ENCODE data around the gene TRIO.

Gene TRIO

DNA sequence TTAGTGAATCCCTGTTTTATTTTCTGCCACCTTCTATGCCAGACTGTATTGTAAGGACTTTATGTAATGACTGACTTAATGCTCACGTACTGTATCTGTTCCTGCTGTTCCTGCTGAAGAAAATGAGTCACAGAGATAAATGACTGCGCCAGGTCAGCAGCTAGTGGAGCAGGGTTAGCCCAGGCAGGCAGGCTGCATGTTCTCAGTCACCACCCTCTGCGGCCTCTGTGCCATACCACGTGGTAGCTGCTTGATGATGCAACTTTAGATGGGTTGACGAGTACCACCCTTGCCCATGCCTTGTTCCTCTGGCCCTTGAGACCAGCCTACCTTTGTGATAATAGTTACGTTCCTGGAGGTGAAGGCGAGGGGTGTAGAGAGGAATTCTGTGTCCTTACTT is 161.9 kb downstream of the TRIO start:
- no peak for DNase-seq

DNA sequence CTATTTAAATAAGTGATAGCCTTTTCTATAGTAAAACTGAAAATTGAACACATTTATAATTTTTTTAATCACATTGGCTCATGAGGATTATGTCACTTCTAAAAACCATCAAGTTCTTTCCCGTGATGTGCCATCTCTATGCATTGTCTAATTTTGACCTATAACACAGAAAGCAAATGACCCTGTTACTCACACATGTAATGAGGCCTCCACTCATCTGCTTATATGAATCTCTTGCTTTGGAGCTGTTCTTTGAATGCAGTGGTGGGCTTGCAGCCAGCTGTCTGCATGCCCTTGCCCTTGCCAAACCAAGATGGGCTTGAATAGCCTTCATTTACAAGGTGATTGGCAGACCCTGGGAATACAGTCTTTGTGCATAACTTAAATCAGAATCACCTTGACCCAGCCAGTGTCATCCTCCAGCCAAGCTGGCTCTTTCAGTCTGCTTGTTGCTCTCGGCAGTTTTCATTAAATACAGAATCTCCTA is 163.2 kb downstream of the TRIO start:
- no peak for DNase-seq

DNA sequence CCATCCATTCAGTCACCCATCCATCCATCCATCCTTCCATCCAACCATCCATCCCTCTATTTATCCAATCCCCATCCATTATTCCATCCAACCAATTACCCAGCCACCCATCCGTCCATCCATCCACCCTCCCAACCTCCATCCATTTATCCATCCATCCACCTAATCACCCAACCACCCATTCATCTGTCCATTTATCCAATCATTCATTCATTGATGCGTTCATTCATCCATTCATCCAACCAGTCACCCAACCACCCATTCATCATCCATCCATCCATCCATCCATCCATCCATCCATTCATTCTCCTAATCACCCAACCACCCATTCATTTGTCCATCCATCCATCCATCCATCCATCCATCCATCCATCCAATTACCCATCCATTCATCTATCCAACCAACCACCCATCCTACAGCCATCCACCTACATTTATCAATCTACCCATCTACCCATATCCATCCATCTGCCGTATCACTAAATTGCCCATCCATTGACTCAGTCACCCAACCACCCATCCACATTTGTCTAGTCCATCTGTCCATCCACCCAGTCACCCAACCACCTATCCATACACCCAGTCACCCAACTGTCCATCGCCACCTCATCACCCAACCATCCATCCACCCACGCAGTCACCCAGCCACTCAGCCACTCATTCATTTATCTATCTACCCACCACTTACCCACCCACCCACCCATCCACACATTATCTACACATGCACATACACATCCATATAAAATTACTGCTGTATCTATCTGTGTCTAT is 165.4 kb downstream of the TRIO start:
- no peak for DNase-seq

DNA sequence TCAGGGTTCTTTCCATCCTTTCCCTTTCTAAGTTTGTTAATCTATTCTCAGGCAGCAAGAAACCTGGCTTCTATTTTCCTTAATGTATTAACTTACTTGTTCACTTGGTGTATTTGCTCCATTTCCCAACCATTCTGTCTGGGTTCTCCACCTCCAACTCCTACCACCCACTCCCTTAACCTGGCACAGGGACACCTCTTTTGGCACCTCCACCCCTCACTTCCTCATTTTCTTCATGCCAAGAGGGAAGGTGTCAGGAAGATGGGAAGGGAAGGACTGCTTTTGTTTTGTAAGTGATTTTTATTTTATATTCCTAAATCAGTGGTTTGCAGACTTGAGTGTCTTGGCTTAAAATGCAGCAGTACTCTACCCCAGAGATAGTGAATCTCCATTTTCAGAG is 166.1 kb downstream of the TRIO start:
- DNase-seq = no peak

DNA sequence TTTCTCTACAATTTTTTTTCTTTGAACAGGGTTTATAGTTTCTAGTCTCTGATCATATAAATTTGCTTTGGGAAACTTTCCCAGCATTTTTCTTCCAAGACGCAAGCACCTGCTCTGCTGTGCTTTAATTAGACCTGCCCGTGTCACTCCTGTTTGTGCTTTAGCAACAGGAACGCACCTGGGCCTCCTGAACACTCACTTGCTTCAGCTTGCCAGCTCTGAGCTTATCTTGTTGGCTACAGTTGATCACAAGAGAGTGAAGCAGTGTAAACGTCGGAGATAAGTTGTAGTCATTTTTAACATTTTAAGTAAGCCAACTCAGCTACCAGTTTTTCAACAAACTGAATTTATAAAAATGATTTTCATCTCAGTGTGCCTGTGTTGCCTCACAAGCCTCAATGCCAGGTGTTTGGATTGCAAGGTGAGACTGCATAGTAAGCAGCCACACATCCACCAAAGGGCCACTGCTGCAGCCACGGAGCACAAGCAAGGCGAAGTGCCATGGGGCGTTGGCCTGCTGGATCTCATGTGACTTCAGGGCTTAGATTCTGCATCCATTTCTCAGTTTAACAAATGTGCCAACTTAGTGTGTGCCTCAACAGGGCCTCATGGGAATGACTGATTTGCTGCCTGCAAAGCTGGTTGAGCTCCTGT is 166.9 kb downstream of the TRIO start:
- DNase-seq = no peak

DNA sequence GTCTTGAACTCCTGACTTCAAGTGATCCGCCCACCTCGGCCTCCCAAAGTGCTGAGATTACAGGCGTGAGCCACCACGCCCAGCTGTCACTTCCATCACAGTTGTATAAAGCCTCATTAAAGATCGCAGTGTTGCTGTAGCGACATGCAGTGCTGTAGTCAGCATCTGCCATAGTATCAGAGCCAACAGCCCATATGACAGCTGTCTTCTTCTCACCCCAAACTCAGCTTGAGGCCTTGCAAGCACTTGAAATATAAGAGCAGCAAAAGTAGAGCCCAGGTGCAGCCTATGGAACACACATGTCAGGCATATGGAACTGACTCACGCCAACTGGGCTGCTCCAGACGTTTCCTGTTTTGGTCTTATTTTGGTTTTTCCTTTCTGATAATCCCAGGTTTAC is 167.8 kb downstream of the TRIO start:
- DNase-seq = no peak

DNA sequence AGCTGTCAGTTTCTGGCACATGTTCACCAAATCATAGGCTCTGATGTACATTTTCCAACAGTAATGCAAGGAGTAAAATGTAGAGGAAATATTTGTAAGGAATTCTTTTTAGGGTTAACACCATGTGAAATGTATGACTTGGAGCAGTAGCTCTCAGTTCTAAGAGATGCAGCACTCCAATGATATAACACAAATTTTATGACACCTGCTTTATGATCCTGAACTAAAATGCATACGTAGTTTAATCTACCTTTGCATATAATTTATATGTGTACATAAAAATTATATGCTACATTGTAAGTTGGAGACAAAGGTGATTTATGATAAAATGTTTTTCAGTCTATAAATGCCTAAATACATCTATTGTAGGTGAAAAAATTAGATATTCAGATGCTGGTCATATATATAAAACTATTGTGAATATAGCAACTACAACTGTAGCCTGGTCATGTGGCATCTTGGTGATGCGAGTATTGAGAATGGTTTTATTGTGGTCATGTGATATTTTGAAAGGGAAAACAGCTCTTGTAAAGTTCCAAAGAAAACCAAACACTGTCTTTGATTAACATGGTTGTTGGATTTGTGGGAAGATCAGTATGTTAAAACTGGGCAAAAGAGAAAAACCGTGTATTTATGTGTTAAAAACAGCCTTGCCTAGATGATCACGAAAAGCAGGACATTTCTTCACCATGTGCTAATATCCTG is 171.0 kb downstream of the TRIO start:
- DNase-seq = no peak

DNA sequence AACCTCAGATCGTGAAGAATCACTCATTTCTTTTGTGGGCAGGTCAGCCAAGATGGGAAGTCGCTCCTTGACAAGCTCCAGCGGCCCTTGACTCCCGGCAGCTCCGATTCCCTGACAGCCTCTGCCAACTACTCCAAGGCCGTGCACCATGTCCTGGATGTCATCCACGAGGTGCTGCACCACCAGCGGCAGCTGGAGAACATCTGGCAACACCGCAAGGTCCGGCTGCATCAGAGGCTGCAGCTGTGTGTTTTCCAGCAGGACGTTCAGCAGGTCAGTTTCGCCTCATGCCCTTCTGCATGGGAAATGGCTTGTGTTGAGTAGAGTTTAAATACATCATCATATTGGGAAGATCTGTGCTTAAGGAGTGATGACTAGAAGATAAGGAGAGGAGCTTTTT is 173.3 kb downstream of the TRIO start:
- DNase-seq = no peak

DNA sequence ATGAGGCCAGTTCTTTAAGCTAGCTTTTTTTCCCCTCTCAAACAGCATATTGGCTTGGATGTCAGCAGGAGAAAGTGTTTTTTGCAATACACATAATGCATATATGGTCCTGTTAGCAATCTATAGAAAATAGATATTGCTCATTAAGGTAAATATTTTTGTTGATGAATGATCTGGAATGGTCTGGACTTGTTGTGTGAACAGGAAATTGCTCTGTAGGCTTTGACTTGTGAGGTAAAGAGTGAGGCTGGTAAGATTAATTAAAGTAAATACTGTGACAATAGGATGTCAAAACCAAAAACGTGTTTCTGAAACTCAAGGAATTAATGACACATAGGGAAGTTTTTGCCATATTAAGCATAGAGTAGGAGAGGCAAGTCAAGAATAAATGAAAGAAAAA is 176.0 kb downstream of the TRIO start:
- no peak for DNase-seq

DNA sequence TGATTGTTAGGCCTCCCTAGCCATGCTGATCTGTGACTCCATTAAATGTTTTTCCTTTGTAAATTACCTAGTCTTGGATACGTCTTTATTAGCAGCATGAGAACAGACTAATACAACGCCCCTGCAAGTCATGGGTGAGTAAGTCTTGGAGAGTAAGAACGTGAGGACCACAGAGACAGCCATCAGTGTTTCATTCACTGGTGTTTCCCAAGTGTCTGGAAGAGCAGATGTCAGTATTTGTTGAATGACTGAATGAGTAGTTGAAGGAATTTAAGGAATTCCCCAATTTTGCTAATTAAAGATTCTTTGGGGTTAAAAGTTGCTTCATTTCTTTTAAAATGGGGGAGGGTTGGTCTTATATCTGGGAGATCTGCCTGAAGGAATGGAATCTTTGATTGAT is 178.8 kb downstream of the TRIO start:
- DNase-seq = no peak

DNA sequence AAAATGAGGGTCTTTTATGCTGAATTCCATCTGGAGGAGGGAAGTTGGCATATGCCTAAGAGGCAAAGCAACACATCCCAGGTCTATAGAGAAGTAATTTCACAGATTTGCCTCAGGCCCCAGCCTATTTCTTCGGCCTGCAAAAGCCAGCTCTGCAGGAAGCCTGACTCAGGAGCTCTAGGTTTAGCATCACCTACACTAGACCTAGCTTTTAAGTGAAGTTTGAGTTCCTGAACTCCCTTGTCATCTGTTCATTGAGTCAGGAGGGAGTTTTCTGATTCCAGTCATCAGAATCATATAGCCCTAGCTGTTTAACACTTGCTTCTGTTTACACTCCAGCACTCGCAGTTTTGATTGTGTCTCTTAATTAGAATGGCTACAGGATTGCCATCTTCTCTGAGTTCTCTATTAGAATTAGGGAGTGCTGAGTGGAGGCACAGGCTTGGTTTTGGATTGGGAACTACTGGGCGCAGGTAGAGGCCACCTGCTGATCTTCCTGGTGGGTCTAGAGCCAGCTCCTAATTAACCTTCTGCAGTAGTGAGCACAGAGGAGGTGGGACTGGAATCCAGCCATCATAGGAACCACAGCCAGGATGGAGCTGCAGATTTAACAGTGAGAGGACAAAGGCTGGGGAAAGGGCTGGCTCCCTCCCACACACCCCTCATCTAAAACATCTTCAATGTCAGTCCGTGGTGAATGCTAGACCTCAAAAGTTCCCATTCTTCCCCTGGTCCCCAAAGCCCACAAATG is 179.5 kb downstream of the TRIO start:
- no peak for DNase-seq

DNA sequence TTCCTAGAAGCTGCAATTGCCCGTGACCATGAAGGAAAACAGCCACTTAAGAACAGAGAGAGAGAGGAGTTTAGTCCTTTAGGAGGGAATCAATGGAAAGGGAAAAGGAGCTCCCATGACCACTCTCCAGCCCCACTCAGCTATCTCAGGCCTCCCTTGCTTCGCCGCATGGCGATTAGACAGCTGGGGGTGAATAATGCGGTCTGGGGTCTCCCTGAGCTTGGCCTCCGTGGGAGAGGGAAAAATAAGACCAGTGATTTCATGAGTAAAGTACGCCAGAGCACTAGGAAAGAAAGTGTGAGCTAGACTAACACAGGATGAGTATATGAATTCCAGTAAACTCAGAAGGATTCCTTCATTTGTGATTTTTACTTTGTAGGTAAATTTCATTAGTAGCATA is 180.3 kb downstream of the TRIO start:
- DNase-seq = no peak

DNA sequence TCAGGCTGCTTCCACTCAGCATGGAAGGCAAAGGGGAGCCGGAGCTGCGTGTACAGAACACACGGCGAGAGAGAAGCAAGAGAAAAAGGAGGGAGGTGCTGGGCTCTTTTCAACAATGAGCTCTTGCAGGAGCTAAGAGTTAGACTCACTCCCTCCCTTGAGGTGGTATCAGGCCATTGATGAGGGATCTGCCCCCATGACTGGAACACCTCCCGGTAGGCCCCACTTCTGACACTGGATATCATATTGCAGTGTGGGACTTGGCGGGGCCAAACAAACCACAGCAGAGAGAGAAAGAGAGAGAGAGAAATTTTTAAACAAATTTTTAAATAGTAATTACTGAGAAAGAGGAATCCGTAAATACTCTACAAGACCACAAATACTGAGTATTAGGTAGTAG is 182.2 kb downstream of the TRIO start:
- DNase-seq = no peak

DNA sequence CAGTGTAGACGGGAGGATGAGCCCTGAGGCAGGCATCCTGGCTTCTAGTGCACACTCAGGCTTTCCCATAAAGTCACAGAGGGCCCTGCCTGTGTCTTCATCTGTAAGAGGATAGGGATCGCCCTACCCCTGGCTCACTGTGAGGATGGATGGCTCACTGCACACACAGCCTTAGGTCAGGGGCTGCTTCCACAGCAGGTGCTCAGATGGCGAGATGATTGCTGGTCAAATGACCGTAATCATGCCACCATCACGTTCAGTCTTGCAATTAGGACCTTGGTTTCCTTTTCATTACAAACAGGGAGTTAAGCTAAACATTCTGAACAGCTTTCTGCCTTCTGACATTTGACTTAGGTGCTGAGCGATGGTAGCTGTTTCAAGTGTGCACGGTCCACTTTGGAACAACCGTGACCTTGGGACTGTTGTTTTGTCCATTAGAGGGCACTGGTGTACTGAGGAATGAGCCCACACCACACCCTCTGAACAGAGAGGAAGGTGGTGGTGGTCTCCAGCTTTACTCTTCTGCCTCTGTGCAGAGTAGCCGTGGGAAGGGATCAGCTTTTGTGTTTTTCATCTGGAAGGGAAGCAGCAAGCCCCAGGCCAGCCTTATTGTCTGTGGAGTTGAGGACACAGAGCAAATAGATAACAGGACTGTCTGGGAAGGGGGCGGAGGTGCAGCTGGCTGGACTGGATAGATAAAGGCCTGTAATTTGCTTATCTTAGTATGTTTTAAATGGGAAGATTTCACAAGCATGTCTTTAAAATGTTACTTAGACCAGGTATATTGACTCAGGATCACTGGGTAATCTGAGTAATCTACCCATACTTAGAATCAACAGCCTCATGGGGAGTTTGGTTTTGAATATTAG is 183.1 kb downstream of the TRIO start:
- DNase-seq = no peak

DNA sequence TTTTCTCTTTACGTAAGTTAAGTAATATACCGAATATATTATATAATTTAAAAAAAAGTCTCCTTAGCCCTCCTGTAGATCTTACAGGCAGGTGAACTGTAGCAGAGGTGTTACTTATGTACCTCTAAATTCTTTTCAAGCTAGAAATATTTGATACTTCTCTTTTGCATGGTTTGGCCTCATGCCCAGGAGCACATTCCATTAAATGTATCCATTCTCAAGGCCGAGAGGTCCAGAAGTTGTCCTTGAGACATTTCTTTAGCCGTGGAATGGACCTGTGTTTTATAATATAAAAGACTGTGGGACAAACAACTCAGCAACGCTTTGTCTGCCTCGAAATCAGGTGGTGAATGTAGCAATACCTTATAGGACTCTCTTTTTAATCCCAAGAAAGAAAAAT is 184.5 kb downstream of the TRIO start:
- no peak for DNase-seq

DNA sequence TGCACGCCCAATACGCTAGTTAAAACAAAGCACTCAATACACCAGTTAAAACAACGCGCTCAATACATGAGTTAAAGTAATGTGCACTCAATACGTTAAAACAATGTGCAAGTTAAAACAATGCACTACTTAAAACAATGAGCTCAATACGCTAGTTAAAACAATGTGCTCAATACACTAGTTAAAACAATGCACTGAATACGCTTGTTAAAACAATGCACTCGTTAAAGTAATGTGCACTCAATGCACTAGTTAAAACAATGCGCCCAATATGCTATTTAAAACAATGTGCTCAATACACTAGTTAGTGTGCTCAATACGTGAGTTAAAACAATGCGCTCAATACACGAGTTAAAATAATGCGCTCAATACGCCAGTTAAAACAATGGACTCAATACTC is 185.0 kb downstream of the TRIO start:
- DNase-seq = no peak

DNA sequence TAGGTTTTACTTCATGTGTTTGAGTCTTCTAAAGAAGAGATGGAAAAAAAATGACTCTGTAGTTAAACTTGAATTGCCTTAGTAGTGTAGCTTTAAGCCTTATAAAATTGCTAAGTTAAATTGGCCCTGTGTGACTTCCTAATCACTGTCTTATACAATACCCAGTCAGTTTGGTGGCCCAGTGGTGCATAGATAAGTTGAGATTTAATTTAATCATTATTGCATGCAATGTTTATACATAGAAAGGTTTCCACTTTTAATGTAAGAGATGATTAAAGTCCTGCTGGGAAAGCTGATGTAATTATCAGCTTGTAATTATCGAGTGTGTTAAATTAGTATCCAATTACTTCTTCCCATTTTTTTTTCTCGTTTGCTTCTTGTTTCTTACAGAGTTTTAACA is 187.1 kb downstream of the TRIO start:
- DNase-seq = no peak

DNA sequence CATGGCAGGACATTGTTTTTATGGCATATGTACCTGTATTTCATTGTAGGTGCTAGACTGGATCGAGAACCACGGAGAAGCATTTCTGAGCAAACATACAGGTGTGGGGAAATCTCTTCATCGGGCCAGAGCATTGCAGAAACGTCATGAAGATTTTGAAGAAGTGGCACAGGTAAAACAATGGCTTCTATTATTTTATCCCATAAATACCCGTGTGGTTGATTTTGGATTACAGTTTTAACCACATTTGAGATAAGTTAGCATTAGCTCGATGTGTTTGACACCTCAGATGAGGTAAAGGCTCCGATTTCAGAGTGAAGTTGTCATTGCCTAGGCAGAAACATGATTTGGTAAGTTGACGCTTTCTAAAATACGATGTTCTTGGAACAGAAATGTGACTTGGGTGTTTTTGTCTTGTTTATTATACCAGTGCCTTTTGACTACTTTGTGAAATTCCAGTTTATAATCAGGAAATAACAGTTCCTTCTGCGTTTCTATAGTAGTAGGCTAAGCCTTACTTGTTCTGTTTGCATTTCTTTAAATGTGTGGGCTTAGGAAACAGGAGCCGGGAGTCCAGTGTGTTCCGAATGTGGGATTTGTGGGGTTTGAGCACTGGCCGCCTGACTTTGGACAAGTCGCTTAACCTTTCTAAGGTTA is 187.7 kb downstream of the TRIO start:
- no peak for DNase-seq

DNA sequence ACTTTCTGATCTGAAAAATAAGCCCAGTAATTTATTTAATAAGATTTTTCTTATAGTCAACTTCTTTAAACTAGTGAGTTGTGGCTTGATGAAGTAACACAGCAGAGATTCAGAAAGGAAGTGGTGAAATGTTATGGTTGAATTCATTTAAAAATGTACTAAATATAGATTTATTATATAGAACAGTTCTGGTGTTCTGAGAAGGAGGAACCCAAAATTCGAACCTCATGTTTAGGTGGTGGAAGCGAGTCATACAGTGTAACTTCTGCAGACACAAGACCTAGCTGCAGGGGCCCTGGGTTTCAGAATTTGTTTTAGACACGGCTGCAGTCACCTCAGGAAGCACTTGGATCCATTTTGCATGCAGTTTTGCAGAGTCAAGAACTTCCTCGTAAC is 188.2 kb downstream of the TRIO start:
- no peak for DNase-seq

DNA sequence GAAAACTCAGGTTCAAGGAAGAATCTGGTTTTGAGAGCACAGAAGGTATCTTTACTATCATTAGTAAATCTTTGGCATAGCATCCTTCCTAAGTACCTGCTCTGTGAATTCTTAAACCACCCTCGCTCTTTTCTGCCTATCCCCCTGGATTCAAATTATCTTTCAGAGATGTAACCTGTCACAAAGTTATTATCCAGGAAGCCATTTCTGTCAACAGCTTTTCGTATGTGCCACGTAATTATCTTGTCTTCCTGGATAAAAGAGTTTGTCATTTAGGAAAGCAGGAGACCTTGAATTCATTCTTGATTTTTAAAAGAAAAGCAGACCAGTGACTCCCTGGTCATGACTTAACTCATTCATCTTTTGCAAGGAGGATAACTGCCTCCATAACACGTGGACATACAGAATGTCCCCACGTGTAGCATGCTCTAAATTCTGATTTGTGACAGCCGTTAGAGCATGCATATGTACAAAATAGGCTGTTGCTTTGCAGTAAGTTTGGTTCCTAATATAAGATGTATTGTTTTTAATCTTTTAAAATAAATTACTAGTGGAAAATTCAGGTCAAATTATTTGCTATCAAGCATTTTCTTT is 189.0 kb downstream of the TRIO start:
- no peak for DNase-seq

DNA sequence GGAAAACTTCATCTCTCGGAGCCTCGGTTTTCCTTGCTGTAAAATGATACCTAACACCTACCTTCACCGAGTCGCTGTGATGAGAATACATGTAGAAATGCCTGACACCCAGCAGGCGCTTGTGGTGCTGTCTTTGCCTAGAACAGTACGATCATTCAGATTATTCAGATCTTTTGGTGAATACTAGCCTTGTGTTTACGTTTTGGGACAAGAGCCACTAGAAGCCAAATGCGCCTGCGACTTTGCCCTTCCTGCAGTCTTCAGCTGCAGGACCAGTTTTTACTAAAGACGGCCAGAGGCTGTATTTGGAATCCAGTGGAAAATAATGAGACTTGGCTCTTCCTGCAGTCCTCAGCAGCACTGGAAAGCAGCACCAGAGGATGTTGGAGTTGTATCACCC is 189.6 kb downstream of the TRIO start:
- no peak for DNase-seq
